NCI-H2196 treated with DMSO at 0.1 percent for 48 hours (cell line): ENCODE data around the gene ZNF850.

Source experiments
- DNase-seq: peaks from one replicate; lab custom pipeline; 2025; ENCODE audit not compliant: unreplicated experiment; lab: John Stamatoyannopoulos, UW

Gene ZNF850

GRCh38 chr19:36707134-36707533 lies 65.5 kb downstream of the ZNF850 start:
- no peak for DNase-seq

- DNase-seq, result no peak
These were observed 84.5 kb downstream of the ZNF850 start for GRCh38 chr19:36688058-36688457.

- peak; percentile 92 for DNase-seq
These were observed 85.2 kb downstream of the ZNF850 start, which contains the start of gene ZNF567 for GRCh38 chr19:36687214-36688056. Gene ZNF567 (plus strand): TSS chr19:36687612. CDS start chr19:36694868, 7,256 bp downstream.

- DNase-seq, result no peak
These were observed 86.0 kb downstream of the ZNF850 start for GRCh38 chr19:36686365-36687213.

- no peak for DNase-seq
These were observed 86.8 kb downstream of the ZNF850 start for GRCh38 chr19:36685835-36686234.

- no peak for DNase-seq
These were observed 93.2 kb downstream of the ZNF850 start for GRCh38 chr19:36679455-36679854.

- no peak for DNase-seq
These were observed 98.4 kb downstream of the ZNF850 start for GRCh38 chr19:36674201-36674600.

GRCh38 chr19:36672368-36672767 lies 100.2 kb downstream of the ZNF850 start:
- DNase-seq, result no peak

GRCh38 chr19:36668646-36669045 lies 104.0 kb downstream of the ZNF850 start:
- no peak for DNase-seq

GRCh38 chr19:36665832-36666231 lies 106.8 kb downstream of the ZNF850 start:
- DNase-seq, result no peak
